Measurements from ENCODE around the gene METTL18. TPM values are rescaled to one million over a fixed set of nuclear protein-coding genes. Genes with fewer than 3 reads are reported as not detected.

Gene METTL18
- total RNA-seq, 2 donors from 2014 or later, result 4.4 to 6.4 TPM

GRCh38 chr1:169797281-169797680 lies 2.6 kb upstream of the METTL18 start:
- intact Hi-C loops (cut with DNase I), result no loop called here
- DNase-seq, result no peak
- no peaks in the 10 kb centered on the region for H3K27me3 ChIP-seq
- no peak for TF ChIP-seq CTCF (IDR thresholded peaks at IDR 0.05)
- H3K9me3 ChIP-seq, result no peaks in the 10 kb centered on the region
- no peak overlapping the region for H3K4me3 ChIP-seq
- H3K36me3 ChIP-seq, result no peaks in the 10 kb centered on the region
- no peak overlapping the region for H3K9ac ChIP-seq (ENCODE audit: low read depth in 2 of 2, low read length in 2 of 2)
- H3K4me1 ChIP-seq, result peaks cover 6% of the 10 kb centered on the region
- H3K27ac ChIP-seq, result no peak overlapping the region

GRCh38 chr1:169796274-169796810 lies 1.6 kb upstream of the METTL18 start:
- H3K4me1 ChIP-seq, result peaks cover 6% of the 10 kb centered on the region
- no peak overlapping the region for H3K9ac ChIP-seq (ENCODE audit: low read depth in 2 of 2, low read length in 2 of 2)
- no peaks in the 10 kb centered on the region for H3K36me3 ChIP-seq
- intact Hi-C loops (cut with DNase I), result no loop called here
- H3K9me3 ChIP-seq, result no peaks in the 10 kb centered on the region
- DNase-seq, result no peak
- no peak for TF ChIP-seq CTCF (IDR thresholded peaks at IDR 0.05)
- no peaks in the 10 kb centered on the region for H3K27me3 ChIP-seq
- H3K4me3 ChIP-seq, result no peak overlapping the region
- no peak overlapping the region for H3K27ac ChIP-seq

- no peak overlapping the region for H3K27ac ChIP-seq
- DNase-seq, result no peak
Measured at GRCh38 chr1:169795687-169796086, 980 bp upstream of the METTL18 start.

GRCh38 chr1:169793730-169794129 lies 977 bp downstream of the METTL18 start:
- H3K36me3 ChIP-seq, result no peaks in the 10 kb centered on the region
- peaks cover 6% of the 10 kb centered on the region for H3K4me1 ChIP-seq
- H3K27ac ChIP-seq, result no peak overlapping the region
- peak overlapping the region; percentile 79 for H3K4me3 ChIP-seq
- TF ChIP-seq CTCF (IDR thresholded peaks at IDR 0.05), result no peak
- H3K9me3 ChIP-seq, result no peaks in the 10 kb centered on the region
- no peaks in the 10 kb centered on the region for H3K27me3 ChIP-seq
- DNase-seq, result no peak
- intact Hi-C loops (cut with DNase I), result no loop called here
- peak overlapping the region; percentile 68 to 76 for H3K9ac ChIP-seq (ENCODE audit: low read depth in 2 of 2, low read length in 2 of 2)

More at GRCh38 chr1:169795687-169796086, 980 bp upstream of the METTL18 start:
- Histone ChIP-seq H3K9ac (ENCODE audit: low read depth in 2 of 2, low read length in 2 of 2) (peak overlapping the region in 1 of 2 donors; percentile 76), H3K27me3 (no peaks in the 10 kb centered on the region), H3K9me3 (no peaks in the 10 kb centered on the region), H3K36me3 (no peaks in the 10 kb centered on the region), H3K4me3 (peak overlapping the region; percentile 79), H3K4me1 (peaks cover 6% of the 10 kb centered on the region)
- intact Hi-C loops (cut with DNase I), result no loop called here
- TF ChIP-seq CTCF (IDR thresholded peaks at IDR 0.05), result no peak

- H3K27ac ChIP-seq, result no peak overlapping the region
- TF ChIP-seq CTCF (IDR thresholded peaks at IDR 0.05), result no peak
- H3K36me3 ChIP-seq, result no peaks in the 10 kb centered on the region
- H3K4me1 ChIP-seq, result no peaks in the 10 kb centered on the region
- intact Hi-C loops (cut with DNase I), result no loop called here
- H3K27me3 ChIP-seq, result no peaks in the 10 kb centered on the region
- H3K9ac ChIP-seq (ENCODE audit: low read depth in 2 of 2, low read length in 2 of 2), result no peak overlapping the region
- no peaks in the 10 kb centered on the region for H3K9me3 ChIP-seq
- no peak overlapping the region for H3K4me3 ChIP-seq
- no peak for DNase-seq
Measured at GRCh38 chr1:169788402-169788801, 6.3 kb downstream of the METTL18 start.
